GM12865 (cell line): ENCODE results near the gene TRPC6.

Source experiments
- DNase-seq: peaks from one replicate; pipeline ENCODE4 v3.0.0; 2010; ENCODE audit warnings: low read depth
- H3K4me3 ChIP-seq: 2 replicates; pipeline ENCODE4 v1.5.1; 2011; ENCODE audit warnings: mild to moderate bottlenecking, low read depth, low read length, control low read depth
- TF ChIP-seq, protein P1 (sequence below): IDR thresholded peaks from 2 replicates; pipeline ENCODE4 v1.5.1; 2011; ENCODE audit warnings: low read length, control low read depth, low read depth, inconsistent platforms; ENCODE audit not compliant: insufficient read depth; ENCODE audit errors: missing control alignments

TRPC6 gene

DNA sequence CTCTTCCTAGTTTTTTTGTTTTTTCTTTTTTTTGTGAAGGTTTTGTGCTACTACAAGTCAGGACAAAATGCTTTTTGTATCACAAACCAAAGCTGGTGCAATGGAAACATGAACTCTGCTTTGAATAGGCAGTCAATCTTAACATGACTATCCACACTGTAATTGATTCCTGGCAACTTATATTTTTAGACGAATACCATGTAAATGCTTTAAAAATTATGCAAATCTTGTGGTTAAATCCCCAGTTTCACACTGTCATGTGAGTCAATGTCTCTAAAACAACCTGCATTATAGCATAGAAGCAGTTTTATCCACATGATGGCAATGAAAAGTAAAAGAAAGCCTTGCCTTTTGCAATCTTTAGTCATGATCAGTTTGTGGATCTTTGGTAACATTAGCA lies 8.9 kb downstream of the TRPC6 start:
- DNase-seq: no peak
- TF ChIP-seq, protein P1, sequence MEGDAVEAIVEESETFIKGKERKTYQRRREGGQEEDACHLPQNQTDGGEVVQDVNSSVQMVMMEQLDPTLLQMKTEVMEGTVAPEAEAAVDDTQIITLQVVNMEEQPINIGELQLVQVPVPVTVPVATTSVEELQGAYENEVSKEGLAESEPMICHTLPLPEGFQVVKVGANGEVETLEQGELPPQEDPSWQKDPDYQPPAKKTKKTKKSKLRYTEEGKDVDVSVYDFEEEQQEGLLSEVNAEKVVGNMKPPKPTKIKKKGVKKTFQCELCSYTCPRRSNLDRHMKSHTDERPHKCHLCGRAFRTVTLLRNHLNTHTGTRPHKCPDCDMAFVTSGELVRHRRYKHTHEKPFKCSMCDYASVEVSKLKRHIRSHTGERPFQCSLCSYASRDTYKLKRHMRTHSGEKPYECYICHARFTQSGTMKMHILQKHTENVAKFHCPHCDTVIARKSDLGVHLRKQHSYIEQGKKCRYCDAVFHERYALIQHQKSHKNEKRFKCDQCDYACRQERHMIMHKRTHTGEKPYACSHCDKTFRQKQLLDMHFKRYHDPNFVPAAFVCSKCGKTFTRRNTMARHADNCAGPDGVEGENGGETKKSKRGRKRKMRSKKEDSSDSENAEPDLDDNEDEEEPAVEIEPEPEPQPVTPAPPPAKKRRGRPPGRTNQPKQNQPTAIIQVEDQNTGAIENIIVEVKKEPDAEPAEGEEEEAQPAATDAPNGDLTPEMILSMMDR: no peak
- H3K4me3 ChIP-seq: no peak overlapping the region

DNA sequence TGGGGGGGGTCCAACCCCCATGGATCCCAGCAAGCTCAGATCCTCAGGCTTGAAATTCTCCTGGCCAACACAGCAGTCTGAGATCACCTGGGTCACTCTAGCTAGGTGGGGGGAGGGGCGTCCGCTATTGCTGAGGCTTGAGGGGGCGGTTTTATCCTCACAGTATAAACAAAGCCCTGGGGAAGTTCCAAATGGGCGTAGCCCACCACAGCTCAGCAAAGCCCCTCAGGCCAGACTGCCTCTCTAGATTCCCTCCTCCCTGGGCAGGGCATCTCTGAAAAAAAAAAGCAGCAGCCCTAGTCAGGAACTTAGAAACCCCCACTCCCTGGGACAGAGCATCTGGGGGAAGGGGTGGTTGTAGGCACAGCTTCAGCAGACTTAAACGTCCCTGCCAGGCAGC lies 16.7 kb downstream of the TRPC6 start:
- TF ChIP-seq, protein P1: no peak
- H3K4me3 ChIP-seq: no peak overlapping the region
- DNase-seq: no peak

DNA sequence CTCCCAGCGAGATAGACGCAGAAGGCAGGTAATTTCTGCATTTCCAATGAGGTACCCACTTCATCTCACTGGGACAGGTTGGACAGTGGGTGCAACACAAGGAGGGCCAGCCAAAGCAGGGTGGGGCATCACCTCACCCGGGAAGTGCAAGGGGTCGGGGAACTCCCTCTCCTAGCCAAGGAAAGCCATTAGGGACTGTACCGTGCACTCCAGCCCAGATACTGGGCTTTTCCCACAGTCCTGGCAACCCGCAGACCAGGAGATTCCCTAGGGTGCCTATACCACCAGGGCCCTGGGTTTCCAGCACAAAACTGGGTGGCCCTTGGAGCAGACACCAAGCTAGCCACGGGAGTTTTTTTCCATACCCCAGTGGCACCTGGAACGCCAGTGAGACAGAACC lies 17.2 kb downstream of the TRPC6 start:
- TF ChIP-seq, protein P1: no peak
- no peak overlapping the region for H3K4me3 ChIP-seq

DNA sequence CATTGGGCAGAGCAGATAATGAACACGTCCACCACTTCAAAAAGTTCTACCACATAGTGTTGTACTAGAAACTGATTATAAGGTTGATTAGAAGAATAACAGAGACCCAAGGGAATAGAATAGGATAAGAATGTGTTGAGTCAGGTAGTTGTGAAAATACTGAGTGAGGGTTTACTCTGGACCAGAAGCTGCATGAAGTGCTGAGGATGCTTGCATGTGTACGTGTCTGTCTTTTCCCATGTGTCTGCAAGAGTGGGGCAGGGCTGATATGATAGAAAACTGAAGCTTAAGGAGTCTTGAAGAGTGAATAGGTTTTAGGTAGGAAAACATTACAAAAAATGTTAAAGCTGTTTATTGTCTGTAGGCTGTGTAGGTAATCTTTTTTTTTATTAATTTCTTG lies 20.6 kb downstream of the TRPC6 start:
- DNase-seq: no peak

More for the DNA sequence above, 17.2 kb downstream of the TRPC6 start:
- DNase-seq: no peak

DNA sequence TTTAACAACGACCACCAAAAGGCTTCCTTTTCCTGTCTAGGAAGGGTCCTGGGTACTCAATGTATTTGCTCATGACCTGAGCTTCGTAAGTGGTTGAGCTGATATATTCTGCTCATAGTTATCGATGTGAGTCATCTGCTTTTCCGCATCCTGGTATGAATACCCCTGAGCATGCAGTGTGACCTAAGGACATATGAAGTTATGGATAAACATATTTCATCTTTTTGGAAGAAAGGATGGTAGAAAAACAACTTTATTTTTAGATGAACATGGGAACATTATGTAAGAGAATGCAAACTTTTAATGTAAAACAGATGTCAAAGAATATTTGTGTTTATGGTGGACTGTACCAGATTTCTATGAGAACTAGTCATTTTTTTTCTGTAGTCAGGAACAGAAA lies 28.4 kb downstream of the TRPC6 start:
- TF ChIP-seq, protein P1: no peak
- no peak overlapping the region for H3K4me3 ChIP-seq
- no peak for DNase-seq

More for the DNA sequence above, 20.6 kb downstream of the TRPC6 start:
- TF ChIP-seq, protein P1: no peak
- no peak overlapping the region for H3K4me3 ChIP-seq

DNA sequence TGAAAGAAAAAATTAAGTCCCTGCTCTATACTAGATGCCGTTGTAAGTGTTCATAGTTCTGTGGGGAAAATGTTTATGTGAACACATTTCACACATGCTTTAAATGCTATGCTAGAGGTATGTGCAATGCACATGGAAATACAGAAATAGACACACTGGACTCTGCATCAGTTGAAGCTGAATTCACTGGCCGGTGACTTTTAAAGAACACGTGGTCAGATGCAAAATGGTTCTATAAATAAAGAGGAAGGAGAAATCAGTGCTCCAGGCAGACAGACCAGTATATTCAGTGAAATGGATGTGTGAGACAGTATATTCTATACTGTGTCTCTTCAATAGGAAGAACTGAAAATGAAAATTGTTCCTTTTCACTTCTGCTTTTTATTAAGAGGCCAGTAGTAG lies 29.9 kb downstream of the TRPC6 start:
- peak; percentile 62 for DNase-seq
- TF ChIP-seq, protein P1: no peak
- no peak overlapping the region for H3K4me3 ChIP-seq

DNA sequence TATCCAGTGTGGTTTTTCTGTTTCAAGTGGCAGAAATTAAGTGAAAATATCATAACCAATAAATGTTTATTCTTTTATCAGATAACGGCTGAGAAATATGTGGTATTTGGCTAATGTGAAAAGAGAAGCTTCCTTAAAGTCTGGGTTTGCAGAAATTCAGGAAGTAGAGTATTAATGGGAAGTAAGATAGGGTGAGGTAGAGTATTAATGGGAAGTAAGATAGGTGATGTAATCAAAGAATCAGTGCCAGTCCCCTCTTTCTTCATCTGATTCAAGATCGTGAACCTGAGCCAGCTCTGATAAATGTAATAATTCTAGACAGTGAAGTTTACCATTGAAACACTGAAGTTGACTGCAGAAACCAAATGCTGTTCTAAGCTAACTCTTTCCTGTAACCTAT lies 30.9 kb downstream of the TRPC6 start:
- TF ChIP-seq, protein P1: no peak
- no peak for DNase-seq
- no peak overlapping the region for H3K4me3 ChIP-seq
